ENCODE data around the gene COL3A1. TPM values are rescaled to one million over a fixed set of nuclear protein-coding genes. Genes with fewer than 3 reads are reported as not detected.

COL3A1 gene
- total RNA-seq, result 100 to 1,000 TPM; 105 to 361 (median 264) TPM
- 100 to 1,000 TPM; 289 to 829 TPM for polyA plus RNA-seq
- long read RNA-seq, donor 1, full-length matches to known transcripts, result 6 of 241 reads
- long read RNA-seq, donor 1, partial matches to known transcripts, result 204 of 241 reads
- long read RNA-seq, donor 1, other reads (novel, unspliced or antisense), result 31 of 241 reads
- long read RNA-seq, donor 2, full-length matches to known transcripts, result 236 of 1,053 reads
- long read RNA-seq, donor 2, partial matches to known transcripts, result 782 of 1,053 reads
- long read RNA-seq, donor 2, other reads (novel, unspliced or antisense), result 35 of 1,053 reads
- long read RNA-seq, donor 3, full-length matches to known transcripts, result 1,241 of 1,543 reads
- long read RNA-seq, donor 3, partial matches to known transcripts, result 205 of 1,543 reads
- long read RNA-seq, donor 3, other reads (novel, unspliced or antisense), result 97 of 1,543 reads

- Histone ChIP-seq H3K27ac (peak within 1 kb of the TSS in 1 of 2 donors; percentile 79), H3K27me3 (no peaks in the 10 kb centered on the region), H3K36me3 (no peaks in the 10 kb centered on the region), H3K9me3 (no peaks in the 10 kb centered on the region), H3K4me3 (peak within 1 kb of the TSS; percentile 45), H3K4me1 (ENCODE audit: insufficient read depth) (peaks cover 2% of the 10 kb centered on the region)
- WGBS, 3 donors, result 5 to 9% (median 6%) methylated on average over 4 of the region's 4 CpGs
- TF ChIP-seq EP300 (IDR thresholded peaks at IDR 0.05), result no peak
- TF ChIP-seq POLR2A (IDR thresholded peaks at IDR 0.05), result peak; percentile 39
- TF ChIP-seq CTCF (IDR thresholded peaks at IDR 0.05), result no peak
- intact Hi-C loops (cut with DNase I), result loop anchor here in 2 of 4 donors (2.0 to 10.0 kb wide), 3 partner anchors 189 to 447 kb away; no protein-coding TSS in a partner anchor
- peak; percentile 56 to 63 (median 61) for DNase-seq
Observed at GRCh38 chr2:188974164-188974563, at the start of gene COL3A1. Gene COL3A1, plus strand, starts transcription at chr2:188974373. Its CDS starts 117 bp downstream, at chr2:188974490.

DNA sequence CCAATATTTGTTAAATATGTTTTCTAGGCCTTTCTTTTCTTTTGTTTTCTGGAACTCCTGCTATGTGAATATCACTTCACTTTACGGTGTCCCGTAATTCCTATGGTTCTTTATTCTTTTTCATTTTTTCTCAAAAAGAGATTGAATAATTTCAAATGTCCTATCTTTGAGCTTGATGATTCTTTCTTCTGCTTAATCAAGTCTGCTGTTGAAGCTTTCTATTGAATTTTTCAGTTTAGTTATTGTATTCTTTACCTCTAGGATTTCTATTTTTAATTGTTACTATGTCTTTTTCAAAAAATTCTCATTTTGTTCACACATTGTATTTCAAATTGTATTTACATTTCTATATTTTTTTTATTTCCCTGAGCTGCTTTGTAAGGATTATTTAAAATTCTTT is 45.5 kb upstream of the COL3A1 start:
- WGBS, 3 donors, result 95 to 100% (median 97%) methylated on average over 2 of the region's 2 CpGs
- Histone ChIP-seq H3K36me3 (no peaks in the 10 kb centered on the region), H3K27ac (no peak overlapping the region), H3K9me3 (peaks cover 0 to 3% of the 10 kb centered on the region in 2 donors), H3K27me3 (no peaks in the 10 kb centered on the region), H3K4me1 (ENCODE audit: insufficient read depth) (no peaks in the 10 kb centered on the region), H3K4me3 (no peak overlapping the region)
- TF ChIP-seq EP300 (IDR thresholded peaks at IDR 0.05) (no peak), CTCF (IDR thresholded peaks at IDR 0.05) (no peak), POLR2A (IDR thresholded peaks at IDR 0.05) (no peak)
- no peak for DNase-seq
- intact Hi-C loops (cut with DNase I), result no loop called here

DNA sequence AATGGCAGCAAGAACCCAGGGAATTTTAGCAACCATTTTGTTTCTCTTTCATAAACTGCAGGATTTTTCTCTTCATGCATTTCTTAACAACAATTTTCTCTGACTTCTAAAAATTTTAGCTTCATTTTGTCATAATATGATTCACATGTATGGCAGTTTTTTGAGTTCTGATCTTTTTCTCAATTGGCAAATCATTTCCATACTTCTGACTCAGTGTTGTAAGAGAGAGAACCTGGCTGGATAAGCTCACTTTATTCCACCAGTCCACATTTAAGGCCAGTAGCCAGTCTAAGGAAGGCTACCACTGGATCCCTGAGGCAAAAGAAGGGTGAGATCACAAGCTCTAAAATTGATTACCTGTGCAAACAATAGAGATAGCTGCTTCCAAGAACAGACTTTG is 42.8 kb upstream of the COL3A1 start:
- H3K27me3 ChIP-seq, result no peaks in the 10 kb centered on the region
- no peak overlapping the region for H3K27ac ChIP-seq
- no peak for TF ChIP-seq POLR2A (IDR thresholded peaks at IDR 0.05)
- TF ChIP-seq CTCF (IDR thresholded peaks at IDR 0.05), result no peak
- TF ChIP-seq EP300 (IDR thresholded peaks at IDR 0.05), result no peak
- no peaks in the 10 kb centered on the region for H3K36me3 ChIP-seq
- H3K9me3 ChIP-seq, result no peaks in the 10 kb centered on the region
- no peak for DNase-seq
- intact Hi-C loops (cut with DNase I), result no loop called here
- H3K4me3 ChIP-seq, result no peak overlapping the region
- no peaks in the 10 kb centered on the region for H3K4me1 ChIP-seq (ENCODE audit: insufficient read depth)

DNA sequence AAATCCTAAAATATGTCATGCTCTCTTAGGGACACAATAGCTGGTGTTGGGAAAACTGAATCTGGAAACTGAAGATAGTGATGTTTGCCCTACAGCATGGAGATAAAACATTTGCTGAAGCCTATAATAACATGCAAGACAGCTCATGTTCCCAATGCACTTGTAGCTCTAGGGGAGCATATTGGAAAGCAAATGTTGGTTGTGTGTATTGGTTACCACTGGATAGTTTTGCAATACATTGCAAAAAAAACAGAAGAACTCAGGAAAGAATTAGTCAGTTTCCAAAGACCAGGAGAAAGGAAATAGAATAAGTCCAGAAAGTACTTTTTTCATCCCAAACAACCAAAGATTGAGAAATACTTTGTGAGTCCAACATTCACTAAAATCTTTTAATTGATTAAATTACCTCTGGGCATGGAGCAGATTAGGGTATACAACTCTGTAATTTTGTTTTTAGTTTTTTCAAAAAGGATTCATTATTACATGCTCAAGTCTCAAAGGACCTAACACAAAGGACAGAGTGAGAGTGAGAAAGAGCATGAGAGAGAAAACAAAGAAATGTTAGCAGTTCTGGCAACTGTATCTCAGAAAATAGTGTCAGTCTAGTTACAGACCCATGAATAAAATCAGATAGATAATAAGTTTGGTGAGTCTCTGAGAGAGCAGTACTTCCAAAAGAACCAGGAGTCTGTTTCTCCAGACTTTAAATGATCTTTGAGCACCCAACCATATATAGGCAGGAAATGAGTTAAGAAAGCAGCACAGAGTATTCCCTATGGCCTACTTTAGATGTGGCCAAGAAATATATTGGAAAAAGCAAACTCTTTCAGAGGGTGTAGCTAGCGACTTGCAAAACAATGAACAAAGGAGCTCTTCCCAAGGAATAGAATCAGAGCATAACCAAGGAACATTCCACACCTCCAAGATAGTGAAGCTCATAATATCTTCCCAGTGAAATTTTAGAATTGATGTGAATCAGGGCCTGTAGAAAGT is 36.6 kb upstream of the COL3A1 start:
- Histone ChIP-seq H3K27ac (no peak overlapping the region), H3K9me3 (no peaks in the 10 kb centered on the region), H3K27me3 (no peaks in the 10 kb centered on the region), H3K36me3 (no peaks in the 10 kb centered on the region), H3K4me1 (ENCODE audit: insufficient read depth) (peaks cover 2% of the 10 kb centered on the region), H3K4me3 (no peak overlapping the region)
- intact Hi-C loops (cut with DNase I), result no loop called here
- TF ChIP-seq CTCF (IDR thresholded peaks at IDR 0.05) (no peak), EP300 (IDR thresholded peaks at IDR 0.05) (no peak), POLR2A (IDR thresholded peaks at IDR 0.05) (no peak)
- DNase-seq, result no peak
- WGBS, 3 donors, result 55 to 80% (median 70%) methylated on average over 1 of the region's 1 CpG

Measured in ovary (tissue), 10 donors.